GM19239 (cell line): Measurements from ENCODE around the gene ZCCHC24.
A peak's percentile ranks its signal among the peaks of the same experiment; 100 is the strongest.

ENCODE experiments used
- DNase-seq: peaks from one replicate; pipeline ENCODE4 v3.0.0; 2011; ENCODE audit warnings: low spot score; ENCODE audit not compliant: insufficient read length
- FAIRE-seq: peaks from 2 replicates; lab custom pipeline; 2011; peaks lifted over from hg19 to GRCh38; lab: Jason Lieb, UNC

The ZCCHC24 gene

GRCh38 chr10:79445161-79445976 is at the start of gene ZCCHC24:
ZCCHC24 (minus strand) TSS chr10:79445624; CDS start chr10:79445440, 184 bp downstream.
- FAIRE-seq (peak; percentile 87), DNase-seq (peak; percentile 97)

GRCh38 chr10:79493806-79494205 is 48.4 kb upstream of the ZCCHC24 start:
- no peak for FAIRE-seq
- DNase-seq: no peak

GRCh38 chr10:79492839-79493238 is 47.4 kb upstream of the ZCCHC24 start:
- DNase-seq (no peak), FAIRE-seq (no peak)

- no peak for DNase-seq
Observed at GRCh38 chr10:79492256-79492655, 46.8 kb upstream of the ZCCHC24 start.

GRCh38 chr10:79491143-79491835 is 45.9 kb upstream of the ZCCHC24 start:
- FAIRE-seq: no peak

More at GRCh38 chr10:79492256-79492655, 46.8 kb upstream of the ZCCHC24 start:
- no peak for FAIRE-seq

GRCh38 chr10:79490400-79491142 is 45.1 kb upstream of the ZCCHC24 start:
- FAIRE-seq: no peak
- no peak for DNase-seq

More at GRCh38 chr10:79491143-79491835, 45.9 kb upstream of the ZCCHC24 start:
- no peak for DNase-seq

GRCh38 chr10:79488870-79489269 is 43.4 kb upstream of the ZCCHC24 start:
- FAIRE-seq: peak; percentile 23
- no peak for DNase-seq

- DNase-seq: no peak
- FAIRE-seq: no peak
Observed at GRCh38 chr10:79488336-79488735, 42.9 kb upstream of the ZCCHC24 start.

- peak; percentile 62 for DNase-seq
- no peak for FAIRE-seq
Observed at GRCh38 chr10:79487296-79488194, 42.1 kb upstream of the ZCCHC24 start.

- FAIRE-seq (no peak), DNase-seq (no peak)
Observed at GRCh38 chr10:79484476-79484875, 39.1 kb upstream of the ZCCHC24 start.

- DNase-seq (no peak), FAIRE-seq (no peak)
Observed at GRCh38 chr10:79483948-79484347, 38.5 kb upstream of the ZCCHC24 start.

- FAIRE-seq: no peak
Observed at GRCh38 chr10:79483299-79483698, 37.9 kb upstream of the ZCCHC24 start.

GRCh38 chr10:79482741-79483140 is 37.3 kb upstream of the ZCCHC24 start:
- DNase-seq (no peak), FAIRE-seq (no peak)

More at GRCh38 chr10:79483299-79483698, 37.9 kb upstream of the ZCCHC24 start:
- DNase-seq: no peak

- no peak for FAIRE-seq
- no peak for DNase-seq
Observed at GRCh38 chr10:79482304-79482703, 36.9 kb upstream of the ZCCHC24 start.

- no peak for FAIRE-seq
- no peak for DNase-seq
Observed at GRCh38 chr10:79479283-79479909, 34.0 kb upstream of the ZCCHC24 start.

GRCh38 chr10:79477456-79477855 is 32.0 kb upstream of the ZCCHC24 start:
- FAIRE-seq: no peak
- no peak for DNase-seq

- FAIRE-seq (no peak), DNase-seq (no peak)
Observed at GRCh38 chr10:79476645-79477044, 31.2 kb upstream of the ZCCHC24 start.

GRCh38 chr10:79475877-79476276 is 30.5 kb upstream of the ZCCHC24 start:
- FAIRE-seq: no peak

GRCh38 chr10:79475119-79475653 is 29.8 kb upstream of the ZCCHC24 start:
- no peak for DNase-seq
- no peak for FAIRE-seq

More at GRCh38 chr10:79475877-79476276, 30.5 kb upstream of the ZCCHC24 start:
- DNase-seq: no peak
